MCF 10A (cell line): ENCODE results near the gene PITPNM1. TPM values are rescaled to one million over a fixed set of nuclear protein-coding genes. Genes with fewer than 3 reads are reported as not detected.

Source experiments
- BruUV-seq: library from RNA; stranded (reverse); fragments of 400-500 nt; replicated peaks from 2 replicates; lab custom pipeline; 2021; lab: Mats Ljungman, UMichigan
- CTCF ChIA-PET: fragments of 300-600 bp; sonication (Branson Sonifier 250); formaldehyde crosslinking; extraction: SDS; loops from one replicate; lab custom pipeline; 2021; ENCODE audit warnings: antibody characterized with exemption, inconsistent platforms; lab: Yijun Ruan, JAX
- POLR2A ChIA-PET: fragments of 300-600, 350-650 bp; sonication (Branson Sonifier 250); formaldehyde crosslinking; extraction: SDS; loops from one replicate; lab custom pipeline; 2020; ENCODE audit warnings: antibody characterized with exemption, inconsistent platforms; lab: Yijun Ruan, JAX
- DNase-seq: peaks from one replicate; pipeline ENCODE4 v3.0.0-alpha.2; 2018; ENCODE audit not compliant: unreplicated experiment
- H3K27ac Mint-ChIP-seq: one replicate; pipeline ENCODE4 v1.8.0; 2022; ENCODE audit warnings: mild to moderate bottlenecking, low read depth, mixed read lengths; ENCODE audit not compliant: unreplicated experiment
- H3K27me3 Mint-ChIP-seq: one replicate; pipeline ENCODE4 v1.8.0; 2022; ENCODE audit warnings: mixed read lengths; ENCODE audit not compliant: insufficient read depth, unreplicated experiment
- H3K36me3 Mint-ChIP-seq: one replicate; pipeline ENCODE4 v1.8.0; 2022; ENCODE audit warnings: mild to moderate bottlenecking, moderate library complexity, mixed read lengths; ENCODE audit not compliant: insufficient read depth, unreplicated experiment
- H3K4me1 Mint-ChIP-seq: one replicate; pipeline ENCODE4 v1.8.0; 2022; ENCODE audit warnings: mixed read lengths; ENCODE audit not compliant: insufficient read depth, unreplicated experiment
- H3K4me3 Mint-ChIP-seq: one replicate; pipeline ENCODE4 v1.8.0; 2022; ENCODE audit warnings: mild to moderate bottlenecking, moderate library complexity, mixed read lengths; ENCODE audit not compliant: unreplicated experiment
- H3K9me3 Mint-ChIP-seq: one replicate; pipeline ENCODE4 v1.8.0; 2022; ENCODE audit warnings: mixed read lengths; ENCODE audit not compliant: unreplicated experiment
- CTCF ChIP-seq: fragments of 200-600 bp; IDR thresholded peaks from one replicate; pipeline ENCODE4 v1.8.0; 2022; ENCODE audit warnings: antibody characterized with exemption, mild to moderate bottlenecking; ENCODE audit not compliant: unreplicated experiment
- intact Hi-C: fragments of 100-400 bp; cut with micrococcal nuclease; formaldehyde crosslinking; loops from 2 replicates; pipeline ENCODE4 v1.14.1; 2022
- total RNA-seq: library from RNA; stranded (reverse); gene quantifications from 2 replicates; pipeline ENCODE4 v1.2.3, GENCODE V29; 2022

Gene PITPNM1
- total RNA-seq, 1 experiment from 2014 or later = 38.7 TPM

GRCh38 chr11:67530282-67530592, 25.1 kb upstream of the PITPNM1 start:
- DNase-seq = no peak
- Mint-ChIP-seq H3K4me1 (peaks cover 6% of the 10 kb centered on the region), H3K36me3 (no peaks in the 10 kb centered on the region), H3K27ac (no peak overlapping the region), H3K4me3 (no peak overlapping the region), H3K9me3 (peaks cover 22% of the 10 kb centered on the region), H3K27me3 (no peaks in the 10 kb centered on the region)
- ChIA-PET CTCF (no interaction called here), POLR2A (no interaction called here)
- no TSS peak for BruUV-seq
- intact Hi-C loops = no loop called here
- no peak for TF ChIP-seq CTCF

- peaks cover 10% of the 10 kb centered on the region for H3K9me3 Mint-ChIP-seq
- TF ChIP-seq CTCF = no peak
- no peak overlapping the region for H3K4me3 Mint-ChIP-seq
- ChIA-PET CTCF (no interaction called here), POLR2A (interaction anchor here (0.6 to 1.5 kb wide), 2 partner anchors 12 to 98 kb away, joined by 3 read pairs; no protein-coding TSS in a partner anchor)
- no peaks in the 10 kb centered on the region for H3K36me3 Mint-ChIP-seq
- intact Hi-C loops = no loop called here
- H3K27me3 Mint-ChIP-seq = peaks cover 11% of the 10 kb centered on the region
- H3K27ac Mint-ChIP-seq = no peak overlapping the region
- no peak for DNase-seq
- H3K4me1 Mint-ChIP-seq = peaks cover 6% of the 10 kb centered on the region
- no TSS peak for BruUV-seq
Measured at GRCh38 chr11:67528376-67528775, 23.2 kb upstream of the PITPNM1 start.

GRCh38 chr11:67525275-67525976, 20.3 kb upstream of the PITPNM1 start:
- peaks cover 6% of the 10 kb centered on the region for H3K4me1 Mint-ChIP-seq
- no peak for DNase-seq
- no peak for TF ChIP-seq CTCF
- intact Hi-C loops = no loop called here
- H3K27me3 Mint-ChIP-seq = peaks cover 11% of the 10 kb centered on the region
- ChIA-PET CTCF (no interaction called here), POLR2A (interaction anchor here (0.8 to 1.1 kb wide), 2 partner anchors 11 to 41 kb away, joined by 3 read pairs; no protein-coding TSS in a partner anchor)
- H3K36me3 Mint-ChIP-seq = no peaks in the 10 kb centered on the region
- no peak overlapping the region for H3K4me3 Mint-ChIP-seq
- H3K27ac Mint-ChIP-seq = no peak overlapping the region
- H3K9me3 Mint-ChIP-seq = peaks cover 10% of the 10 kb centered on the region
- no TSS peak for BruUV-seq

GRCh38 chr11:67524480-67524808, 19.3 kb upstream of the PITPNM1 start:
- H3K9me3 Mint-ChIP-seq = peaks cover 10% of the 10 kb centered on the region
- peaks cover 11% of the 10 kb centered on the region for H3K27me3 Mint-ChIP-seq
- no TSS peak for BruUV-seq
- CTCF ChIA-PET = no interaction called here
- H3K27ac Mint-ChIP-seq = no peak overlapping the region
- no peaks in the 10 kb centered on the region for H3K36me3 Mint-ChIP-seq
- peaks cover 4% of the 10 kb centered on the region for H3K4me1 Mint-ChIP-seq
- intact Hi-C loops = no loop called here
- POLR2A ChIA-PET = no interaction called here
- TF ChIP-seq CTCF = no peak
- DNase-seq = no peak
- no peak overlapping the region for H3K4me3 Mint-ChIP-seq
